A549 treated with CORT108297 at 1 μM for 4 hours (cell line): ENCODE measurements around the gene SETD5. TPM values are rescaled to one million over a fixed set of nuclear protein-coding genes. Genes with fewer than 3 reads are reported as not detected.

ENCODE experiments used
- total RNA-seq: library from RNA; stranded (reverse); fragments of 200-300 nt; extraction: Qiagen RNA extraction; gene quantifications from 5 replicates; pipeline ENCODE4 v1.2.3, GENCODE V29; 2022

Gene SETD5, protein sequence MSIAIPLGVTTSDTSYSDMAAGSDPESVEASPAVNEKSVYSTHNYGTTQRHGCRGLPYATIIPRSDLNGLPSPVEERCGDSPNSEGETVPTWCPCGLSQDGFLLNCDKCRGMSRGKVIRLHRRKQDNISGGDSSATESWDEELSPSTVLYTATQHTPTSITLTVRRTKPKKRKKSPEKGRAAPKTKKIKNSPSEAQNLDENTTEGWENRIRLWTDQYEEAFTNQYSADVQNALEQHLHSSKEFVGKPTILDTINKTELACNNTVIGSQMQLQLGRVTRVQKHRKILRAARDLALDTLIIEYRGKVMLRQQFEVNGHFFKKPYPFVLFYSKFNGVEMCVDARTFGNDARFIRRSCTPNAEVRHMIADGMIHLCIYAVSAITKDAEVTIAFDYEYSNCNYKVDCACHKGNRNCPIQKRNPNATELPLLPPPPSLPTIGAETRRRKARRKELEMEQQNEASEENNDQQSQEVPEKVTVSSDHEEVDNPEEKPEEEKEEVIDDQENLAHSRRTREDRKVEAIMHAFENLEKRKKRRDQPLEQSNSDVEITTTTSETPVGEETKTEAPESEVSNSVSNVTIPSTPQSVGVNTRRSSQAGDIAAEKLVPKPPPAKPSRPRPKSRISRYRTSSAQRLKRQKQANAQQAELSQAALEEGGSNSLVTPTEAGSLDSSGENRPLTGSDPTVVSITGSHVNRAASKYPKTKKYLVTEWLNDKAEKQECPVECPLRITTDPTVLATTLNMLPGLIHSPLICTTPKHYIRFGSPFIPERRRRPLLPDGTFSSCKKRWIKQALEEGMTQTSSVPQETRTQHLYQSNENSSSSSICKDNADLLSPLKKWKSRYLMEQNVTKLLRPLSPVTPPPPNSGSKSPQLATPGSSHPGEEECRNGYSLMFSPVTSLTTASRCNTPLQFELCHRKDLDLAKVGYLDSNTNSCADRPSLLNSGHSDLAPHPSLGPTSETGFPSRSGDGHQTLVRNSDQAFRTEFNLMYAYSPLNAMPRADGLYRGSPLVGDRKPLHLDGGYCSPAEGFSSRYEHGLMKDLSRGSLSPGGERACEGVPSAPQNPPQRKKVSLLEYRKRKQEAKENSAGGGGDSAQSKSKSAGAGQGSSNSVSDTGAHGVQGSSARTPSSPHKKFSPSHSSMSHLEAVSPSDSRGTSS (N-terminal part only)
- total RNA-seq = 44.1 to 56.4 TPM (median 49.9 TPM) in 5 replicates

GRCh38 chr3:9397332-9397905, at the start of gene SETD5:
TSS of gene SETD5 (plus strand) at chr3:9397615. CDS start at chr3:9428939, 31,324 bp downstream.

GRCh38 chr3:9362731-9363530, 34.5 kb upstream of the SETD5 start, which contains the start of gene THUMPD3:
TSS of gene THUMPD3 (plus strand) at chr3:9363054. CDS start at chr3:9365069, 2,015 bp downstream.

Other genes starting within 250 kb of the SETD5 start
- gene SRGAP3, start 148.0 kb upstream of the SETD5 start, total RNA-seq = 0.47 to 1.2 TPM (median 0.61 TPM) in 5 replicates
- 46.7 to 70.2 TPM (median 53.7 TPM) in 5 replicates for gene THUMPD3, start 34.6 kb upstream of the SETD5 start, total RNA-seq
- gene LHFPL4, start 156.2 kb downstream of the SETD5 start, total RNA-seq = 0.06 to 0.18 TPM (median 0.12 TPM) in 5 replicates